Activated CD4-positive, CD25-positive, alpha-beta regulatory T cell treated with anti-CD3 and anti-CD28 coated beads, Interleukin-2, amount 50 U/mL, for 72 hours (primary cell): ENCODE results near the gene NRDC.

ENCODE experiments used
- DNase-seq: peaks from one replicate; pipeline ENCODE4 v3.0.0; 2021

The NRDC gene

DNA sequence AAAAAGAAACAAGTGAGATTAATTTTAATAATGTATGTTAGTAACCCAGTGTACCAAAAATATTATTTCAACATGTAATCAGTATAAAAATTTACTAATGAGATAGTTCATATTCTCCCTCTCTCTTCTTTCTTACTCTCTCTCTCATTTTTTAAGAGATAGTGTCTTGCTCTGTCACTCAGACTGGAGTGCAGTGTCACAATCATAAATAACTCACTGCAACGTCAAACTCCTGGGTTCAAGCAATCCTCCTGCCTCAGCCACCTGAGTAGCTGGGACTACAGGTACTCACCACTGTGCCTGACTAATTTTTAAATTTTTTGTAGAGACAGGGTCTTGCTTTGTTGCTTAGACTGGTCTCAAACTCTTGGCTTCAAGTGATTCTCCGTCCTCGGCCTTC, 123.9 kb downstream of the NRDC start:
- DNase-seq = no peak

DNA sequence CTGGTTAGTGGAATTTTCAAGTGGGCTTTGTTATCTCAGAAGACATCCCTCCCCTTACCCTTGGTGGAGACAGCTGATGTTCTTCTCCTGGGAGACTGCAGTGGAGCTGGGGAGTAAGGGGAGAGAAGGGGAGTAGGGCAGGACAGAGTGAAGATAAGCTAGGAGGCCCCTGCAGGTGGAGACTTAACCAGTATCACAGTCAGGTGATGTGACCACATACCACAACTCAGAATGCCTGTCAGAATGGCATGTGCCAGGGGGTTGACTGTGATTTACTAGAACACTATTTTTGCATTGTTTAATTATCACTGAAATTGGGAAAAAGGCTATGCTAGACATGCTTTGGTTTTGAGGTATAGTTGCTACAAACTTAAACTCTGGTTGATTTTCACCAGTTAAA, 124.6 kb downstream of the NRDC start:
- no peak for DNase-seq

DNA sequence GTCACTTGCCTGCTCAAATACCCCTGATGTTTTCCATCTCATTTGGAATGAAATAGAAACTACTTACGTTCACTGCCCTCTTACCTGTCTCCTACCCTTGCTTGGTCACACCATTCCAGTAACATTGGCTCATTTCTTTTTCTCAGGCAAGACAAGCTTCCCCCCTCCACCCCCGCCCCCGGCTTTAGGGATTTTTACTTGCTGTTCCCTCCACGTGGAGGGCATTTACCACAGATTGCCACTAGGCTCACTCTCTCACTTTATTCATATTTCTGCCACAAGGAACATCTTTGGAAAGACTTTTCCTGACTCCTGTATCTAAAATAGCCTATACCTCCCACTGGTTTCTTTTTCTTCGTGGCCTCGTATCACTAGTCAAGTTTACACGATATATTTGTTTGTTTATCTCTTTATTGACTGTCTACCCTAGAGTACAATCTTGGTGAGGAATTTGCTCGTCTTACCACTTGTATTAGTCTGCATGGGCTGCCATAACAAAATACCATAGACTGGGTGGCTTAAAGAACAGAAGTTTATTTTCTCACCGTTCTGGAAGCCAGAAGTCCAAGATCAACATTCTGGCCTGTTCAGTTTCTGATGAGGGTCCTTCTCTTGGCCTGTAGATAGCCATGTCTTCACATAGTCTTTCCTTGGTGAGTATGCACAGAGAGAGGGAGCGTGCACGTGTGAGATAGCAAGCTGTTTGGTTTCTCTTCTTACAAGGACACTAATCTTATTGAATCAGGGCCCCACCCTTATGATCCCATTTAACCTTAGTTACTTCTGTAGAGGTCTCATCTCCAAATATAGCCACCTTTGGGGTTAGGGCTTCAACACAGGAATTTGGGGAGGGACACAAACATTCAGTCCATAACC, 126.2 kb downstream of the NRDC start:
- DNase-seq = no peak

DNA sequence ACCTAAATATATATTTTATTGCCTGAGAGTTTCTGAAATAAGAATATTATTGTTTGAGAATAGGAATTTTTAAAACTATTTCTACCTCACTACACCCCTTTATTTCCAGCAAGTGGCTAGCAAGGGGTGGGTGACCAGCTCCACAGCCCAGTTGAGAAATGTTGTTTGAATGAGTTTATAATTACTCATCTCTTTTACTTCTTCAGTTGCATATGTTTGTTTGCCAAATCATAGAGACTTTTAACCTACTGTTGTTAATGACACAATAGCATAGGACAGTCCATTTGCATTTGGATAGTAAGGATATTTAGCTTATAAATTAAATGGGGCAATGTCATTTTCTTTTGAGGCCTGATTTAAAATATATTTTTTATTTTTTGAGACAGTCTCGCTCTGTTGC, 127.8 kb downstream of the NRDC start:
- no peak for DNase-seq

DNA sequence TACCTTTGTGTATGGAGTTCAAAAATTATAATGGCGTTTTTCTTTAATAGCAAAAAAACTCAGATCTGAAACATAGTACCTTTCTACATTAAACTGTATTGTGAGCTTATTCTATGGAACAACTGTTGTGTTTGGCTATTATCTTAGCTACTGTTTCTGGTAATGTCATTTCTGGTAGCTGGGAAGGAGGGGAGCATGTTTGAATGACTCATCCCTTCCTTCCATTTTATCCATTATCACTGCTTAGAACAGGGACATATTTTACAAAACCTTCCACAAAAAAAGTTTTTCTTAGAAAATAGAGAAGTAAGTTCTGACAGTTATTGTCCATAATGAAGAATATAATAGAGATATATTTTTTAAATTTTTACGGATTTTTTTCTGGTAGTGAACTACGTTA, 128.3 kb downstream of the NRDC start:
- no peak for DNase-seq

DNA sequence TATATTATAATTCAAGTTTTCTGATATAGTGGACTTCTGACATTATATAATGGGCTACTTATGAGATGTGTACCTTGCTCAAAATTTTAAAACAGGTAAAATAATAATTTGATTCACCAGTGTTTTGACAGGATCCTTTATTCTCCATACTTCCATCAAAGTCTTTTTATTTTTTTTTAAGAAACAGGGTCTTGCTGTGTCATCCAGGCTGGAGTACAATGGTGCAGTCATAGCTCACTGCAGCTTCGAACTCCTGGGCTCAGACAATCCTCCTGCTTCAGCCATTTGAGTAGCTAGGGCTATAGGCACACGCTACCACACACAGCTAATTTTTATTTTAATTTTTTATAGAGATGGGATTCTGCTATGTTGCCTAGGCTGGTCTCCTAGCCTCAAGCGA, 129.4 kb downstream of the NRDC start:
- DNase-seq = no peak

DNA sequence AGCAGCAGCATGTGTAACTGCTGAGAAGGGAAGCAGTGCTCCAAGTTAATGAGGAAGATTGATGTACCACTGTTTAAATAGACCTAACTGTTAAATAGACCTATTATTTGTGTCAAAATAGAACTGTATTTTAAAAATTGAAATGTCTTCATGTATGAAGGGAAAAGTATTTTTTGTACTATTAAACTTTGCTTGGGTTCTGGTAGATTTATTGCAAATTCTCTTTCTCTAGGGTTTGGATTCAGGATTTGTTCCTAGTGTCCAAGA, 133.3 kb downstream of the NRDC start:
- no peak for DNase-seq

DNA sequence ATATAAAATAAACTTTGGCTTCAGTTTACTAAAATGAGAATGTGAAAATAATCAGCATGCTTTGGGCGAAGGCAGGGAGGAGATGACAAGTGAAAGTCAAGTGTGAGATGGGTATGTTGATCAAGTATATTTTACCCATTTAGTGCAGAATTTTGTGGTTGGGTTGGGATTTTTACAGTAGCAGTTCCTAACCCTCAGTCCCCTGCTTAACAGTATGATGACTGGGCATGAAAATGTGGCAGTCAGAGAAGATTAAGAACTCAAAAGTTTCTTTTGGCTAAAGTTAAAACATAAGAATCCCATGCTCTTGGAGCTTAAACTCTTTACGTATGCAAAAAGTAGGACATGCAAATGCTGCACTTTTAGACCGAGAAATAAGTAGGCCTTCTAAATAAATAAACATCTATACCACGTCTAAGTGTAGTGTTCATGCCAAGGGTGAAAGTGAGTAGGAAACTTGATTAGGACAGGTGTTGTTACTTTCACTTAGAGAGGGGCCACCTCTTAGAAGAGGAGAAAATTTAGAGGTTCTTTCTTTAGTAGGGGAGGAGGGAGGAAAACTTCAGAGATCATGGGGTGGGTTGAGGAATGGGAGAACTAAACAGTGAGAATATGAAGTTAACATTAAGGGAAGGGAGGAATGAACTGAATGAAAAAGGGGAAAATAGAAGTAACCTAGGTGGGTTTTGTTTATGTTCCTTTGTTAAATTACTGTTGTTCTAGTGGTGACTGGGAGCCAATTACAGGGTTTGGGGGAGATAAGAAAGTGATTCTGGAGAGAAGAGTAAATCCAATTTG, 133.8 kb downstream of the NRDC start:
- DNase-seq = no peak

DNA sequence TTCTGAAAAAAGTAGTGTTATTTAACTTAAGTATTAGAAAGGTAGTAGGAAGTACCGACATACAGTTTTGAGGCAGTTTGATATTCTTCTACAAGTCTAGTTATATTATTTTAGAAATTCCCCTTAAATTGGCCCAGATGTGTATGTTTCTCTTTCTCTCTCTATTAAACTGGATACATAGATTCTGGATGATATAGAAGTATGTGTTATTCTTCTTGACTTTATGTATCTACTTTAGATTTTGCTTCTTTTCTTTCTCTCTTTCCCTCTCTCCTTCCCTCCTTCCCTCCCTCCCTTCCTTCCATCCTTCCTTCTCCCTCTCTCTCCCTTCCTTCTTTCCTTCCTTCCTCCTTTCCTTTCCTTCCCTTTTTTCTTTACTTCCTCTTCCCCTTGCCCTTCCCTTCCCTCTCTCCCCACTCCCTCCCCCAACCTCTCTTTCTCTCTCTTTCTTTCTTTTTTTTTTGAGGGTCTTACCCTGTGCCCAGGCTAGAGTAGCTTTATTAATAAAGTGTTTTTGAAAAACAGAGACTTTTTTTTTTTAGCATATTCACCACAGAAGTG, 137.3 kb downstream of the NRDC start:
- no peak for DNase-seq

DNA sequence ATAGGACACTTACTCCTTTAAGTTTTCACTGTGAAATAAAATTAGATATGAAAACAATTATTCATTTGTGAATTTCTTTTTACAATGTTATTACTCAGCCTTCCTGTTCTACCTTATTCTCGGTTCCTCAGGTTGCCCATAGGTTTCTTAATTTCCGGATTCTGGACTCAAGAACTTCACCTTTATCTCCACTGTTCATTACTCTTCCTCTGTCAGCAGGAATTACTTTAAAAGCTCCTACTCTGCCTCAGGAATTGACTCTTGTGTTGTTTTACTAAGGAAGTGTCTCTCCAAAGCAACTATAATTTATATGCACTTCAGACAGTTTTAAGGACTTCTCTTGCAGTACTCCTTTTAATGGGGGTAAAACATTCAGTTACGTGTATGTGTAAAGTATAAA, 137.9 kb downstream of the NRDC start:
- DNase-seq = no peak
